GM21515 (cell line): ENCODE measurements around the gene LRP1B.

ENCODE experiments used
- ATAC-seq: cut with Tn5 transposase; IDR thresholded peaks from one replicate; pipeline ENCODE4 v1.9.1; 2021; ENCODE audit not compliant: unreplicated experiment

LRP1B gene

GRCh38 chr2:141791521-141791920 lies 339.3 kb downstream of the LRP1B start:
- ATAC-seq, result no peak

DNA sequence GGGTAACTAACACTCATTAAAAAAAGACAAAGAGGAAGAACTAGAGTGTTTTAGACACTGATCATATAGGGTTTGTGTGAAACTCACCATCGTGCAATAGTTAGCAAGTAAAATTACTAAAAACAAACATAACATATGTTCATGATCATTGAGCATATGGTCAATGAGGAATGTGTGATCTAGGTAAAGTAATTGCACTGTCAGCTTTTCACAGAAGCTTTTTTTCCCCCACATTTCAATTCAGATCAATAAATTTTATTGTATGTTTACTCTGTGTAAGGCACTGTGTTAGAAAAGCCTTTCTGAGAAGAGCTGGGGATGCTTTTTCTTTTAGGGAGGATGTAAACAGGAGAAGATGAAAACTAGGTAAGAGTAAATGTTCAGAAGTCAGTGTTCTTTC lies 348.2 kb downstream of the LRP1B start:
- no peak for ATAC-seq

DNA sequence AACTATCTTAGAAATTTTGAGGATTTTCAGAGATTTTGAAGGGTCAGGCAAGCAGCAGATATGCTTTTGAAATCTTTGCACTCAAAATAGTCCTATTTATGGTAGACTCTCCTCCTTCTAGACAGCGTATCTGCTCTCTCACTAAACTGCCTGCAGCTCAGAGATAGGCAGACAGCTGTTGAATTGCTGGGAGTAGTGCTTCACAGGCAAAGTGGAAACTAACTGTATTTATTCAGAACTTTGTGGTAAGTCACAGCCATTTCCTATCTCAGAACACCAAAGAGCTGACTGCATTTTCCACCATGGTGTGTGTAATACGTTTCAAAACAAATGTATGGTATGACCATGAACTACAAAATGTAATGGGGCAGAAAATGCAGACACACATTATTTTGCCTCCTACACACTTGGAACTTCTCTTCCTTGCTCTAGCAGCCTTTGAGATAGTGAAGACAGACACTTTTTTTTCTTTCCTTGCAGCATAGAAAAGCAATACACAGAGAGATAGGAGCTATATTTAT lies 352.4 kb downstream of the LRP1B start:
- ATAC-seq, result no peak

DNA sequence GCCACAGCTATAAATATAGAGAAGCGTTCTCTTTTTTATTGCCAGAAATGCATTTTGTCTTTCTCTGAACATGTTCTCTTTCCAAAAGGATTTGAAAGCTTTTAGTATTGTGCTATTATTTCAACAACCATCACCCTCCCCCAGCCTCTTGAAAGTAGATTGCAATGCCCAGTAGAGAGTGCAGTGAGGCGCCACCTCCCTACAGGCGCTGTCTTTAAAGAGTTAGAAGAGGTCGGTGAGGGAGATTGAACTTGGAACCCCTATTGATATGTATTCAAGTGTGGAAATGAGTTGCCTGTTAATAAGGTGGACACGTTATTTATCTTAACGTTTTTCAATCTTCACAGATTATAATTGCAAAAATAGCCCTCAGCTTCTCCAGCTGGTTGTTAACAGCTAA lies 360.3 kb downstream of the LRP1B start:
- no peak for ATAC-seq

DNA sequence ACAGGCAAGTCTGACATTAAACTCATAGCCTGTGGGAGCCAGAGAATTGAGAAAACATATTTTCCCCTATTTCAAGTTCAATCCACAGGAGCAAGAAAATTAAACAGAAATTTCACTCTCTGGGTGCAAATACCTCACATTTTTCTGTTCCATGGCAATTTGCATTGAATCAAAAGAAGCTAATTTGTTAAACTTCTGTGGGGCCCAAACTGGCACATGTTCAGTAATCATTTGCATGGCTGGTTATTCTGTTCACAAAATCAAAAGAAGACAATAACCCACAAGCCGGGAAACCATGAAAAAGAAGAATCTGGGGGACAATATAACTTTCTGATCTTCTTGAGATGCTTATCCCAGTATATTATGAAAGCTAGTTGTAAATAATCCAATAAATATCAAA lies 363.1 kb downstream of the LRP1B start:
- no peak for ATAC-seq

GRCh38 chr2:141767051-141767450 lies 363.8 kb downstream of the LRP1B start:
- no peak for ATAC-seq

GRCh38 chr2:141766225-141766624 lies 364.6 kb downstream of the LRP1B start:
- no peak for ATAC-seq

GRCh38 chr2:141748616-141749015 lies 382.2 kb downstream of the LRP1B start:
- ATAC-seq, result no peak

DNA sequence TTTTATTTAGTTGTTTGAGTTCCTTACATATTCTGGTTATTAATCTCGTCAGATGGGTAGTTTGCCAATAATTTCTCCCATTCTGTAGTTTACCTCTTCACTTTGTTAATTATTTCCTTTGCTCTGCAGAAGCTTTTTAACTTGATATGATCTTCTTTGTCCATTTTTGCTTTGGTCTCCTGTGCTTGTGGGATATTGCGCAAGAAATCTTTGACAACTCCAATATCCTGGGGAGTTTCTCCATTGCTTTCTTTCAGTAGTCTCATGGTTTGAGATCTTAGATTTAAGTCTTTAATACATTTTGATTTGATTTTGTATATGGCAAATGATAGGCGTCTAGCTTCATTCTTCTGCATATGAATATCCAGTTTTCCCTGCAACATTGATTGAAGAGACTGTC lies 389.2 kb downstream of the LRP1B start:
- no peak for ATAC-seq

GRCh38 chr2:141737492-141738255 lies 393.1 kb downstream of the LRP1B start:
- no peak for ATAC-seq

GRCh38 chr2:141736466-141736865 lies 394.4 kb downstream of the LRP1B start:
- no peak for ATAC-seq

DNA sequence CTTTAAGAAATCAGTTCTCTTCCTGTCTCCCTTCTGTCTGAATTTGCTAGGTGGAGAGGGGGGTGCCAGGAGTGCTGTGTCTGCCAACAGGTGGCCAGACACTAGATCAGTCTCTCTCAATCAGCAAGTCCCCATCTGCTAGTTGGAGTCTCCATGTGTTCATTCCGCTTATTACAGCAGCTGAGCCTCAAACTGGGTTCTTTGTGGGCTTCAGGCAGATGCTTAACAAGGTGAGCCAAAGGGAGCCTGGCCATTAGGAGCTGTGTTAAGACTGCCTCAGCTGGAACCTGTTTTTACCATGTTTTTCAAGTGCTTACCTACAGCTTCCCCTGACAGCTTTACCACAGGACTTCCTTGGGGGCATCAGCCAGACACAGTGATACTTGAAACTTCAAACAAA lies 401.9 kb downstream of the LRP1B start:
- ATAC-seq, result no peak

DNA sequence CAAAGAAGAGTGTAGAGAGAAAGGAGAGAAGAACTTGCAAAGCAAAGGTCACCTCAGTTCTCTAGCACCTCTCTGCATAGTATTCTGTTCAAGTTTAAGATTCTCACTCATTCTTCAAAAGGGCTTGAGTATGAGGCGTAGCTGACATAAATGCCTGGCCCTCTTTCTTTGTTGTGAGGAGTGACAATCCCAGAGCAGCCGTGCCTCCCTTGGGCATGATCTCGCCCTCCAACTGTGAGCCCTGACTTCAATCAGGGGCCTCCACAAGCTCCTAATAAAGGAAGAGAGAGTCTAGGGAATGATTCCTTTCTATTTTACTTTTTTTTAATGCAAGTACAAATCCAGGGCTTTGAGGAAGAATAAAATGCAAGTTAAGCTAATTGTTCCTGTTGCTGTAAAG lies 402.7 kb downstream of the LRP1B start:
- no peak for ATAC-seq

GRCh38 chr2:141724426-141724825 lies 406.4 kb downstream of the LRP1B start:
- ATAC-seq, result no peak

GRCh38 chr2:141723814-141724213 lies 407.0 kb downstream of the LRP1B start:
- no peak for ATAC-seq

DNA sequence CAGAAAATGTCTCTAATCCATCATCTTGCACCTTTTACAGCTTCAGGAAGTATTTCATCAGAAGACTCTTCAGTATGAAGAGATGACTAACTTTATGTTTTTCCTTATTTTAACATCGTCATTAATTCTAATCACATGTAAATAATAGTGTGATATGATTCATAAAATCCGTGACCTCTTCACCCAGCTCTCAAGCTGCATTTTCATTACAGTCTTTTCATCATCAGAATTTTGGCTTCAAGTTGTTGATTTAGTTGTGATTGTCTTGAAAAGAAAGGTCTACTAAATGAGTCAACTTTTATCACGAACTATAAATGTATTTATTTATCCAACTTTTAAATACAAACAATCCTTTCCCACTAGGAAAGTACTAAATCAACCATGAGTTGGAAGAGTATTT lies 410.3 kb downstream of the LRP1B start:
- ATAC-seq, result no peak

DNA sequence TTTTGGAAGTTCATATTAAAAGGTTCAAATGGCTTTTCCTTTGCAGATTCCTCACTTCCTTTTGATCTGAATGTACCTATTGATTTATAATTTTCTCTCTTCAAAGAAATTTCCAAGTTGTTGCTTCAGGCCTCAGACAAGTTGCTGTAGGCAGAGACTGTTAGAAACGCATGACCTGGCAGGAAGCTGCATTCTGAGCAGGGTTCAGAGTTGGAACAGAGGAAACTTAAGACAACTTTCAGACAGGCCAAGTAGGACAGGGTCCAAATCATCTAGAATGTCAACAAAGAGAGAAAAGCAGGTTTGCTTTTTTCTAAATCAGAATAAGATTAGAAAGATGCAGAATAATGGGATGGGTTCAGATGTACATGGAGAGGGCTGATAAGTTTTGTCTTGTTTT lies 416.3 kb downstream of the LRP1B start:
- ATAC-seq, result no peak

DNA sequence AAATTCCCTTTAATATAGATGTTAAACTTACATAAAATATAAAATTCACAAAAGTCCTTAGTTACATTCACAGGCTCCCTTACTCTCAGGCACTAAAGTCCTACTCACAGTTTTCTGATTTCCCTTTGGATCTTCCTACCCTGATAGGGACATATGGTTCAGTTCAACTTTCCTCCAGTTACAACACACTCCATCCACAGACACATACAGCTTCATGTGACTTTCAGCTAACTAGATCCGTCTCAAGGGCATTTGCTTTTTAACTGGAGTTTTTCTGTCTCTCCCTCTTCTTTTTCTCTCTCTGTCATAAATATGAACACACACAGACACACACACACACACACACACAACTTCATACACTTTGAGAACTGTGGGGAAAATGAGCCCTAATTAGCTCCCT lies 419.2 kb downstream of the LRP1B start:
- ATAC-seq, result no peak

DNA sequence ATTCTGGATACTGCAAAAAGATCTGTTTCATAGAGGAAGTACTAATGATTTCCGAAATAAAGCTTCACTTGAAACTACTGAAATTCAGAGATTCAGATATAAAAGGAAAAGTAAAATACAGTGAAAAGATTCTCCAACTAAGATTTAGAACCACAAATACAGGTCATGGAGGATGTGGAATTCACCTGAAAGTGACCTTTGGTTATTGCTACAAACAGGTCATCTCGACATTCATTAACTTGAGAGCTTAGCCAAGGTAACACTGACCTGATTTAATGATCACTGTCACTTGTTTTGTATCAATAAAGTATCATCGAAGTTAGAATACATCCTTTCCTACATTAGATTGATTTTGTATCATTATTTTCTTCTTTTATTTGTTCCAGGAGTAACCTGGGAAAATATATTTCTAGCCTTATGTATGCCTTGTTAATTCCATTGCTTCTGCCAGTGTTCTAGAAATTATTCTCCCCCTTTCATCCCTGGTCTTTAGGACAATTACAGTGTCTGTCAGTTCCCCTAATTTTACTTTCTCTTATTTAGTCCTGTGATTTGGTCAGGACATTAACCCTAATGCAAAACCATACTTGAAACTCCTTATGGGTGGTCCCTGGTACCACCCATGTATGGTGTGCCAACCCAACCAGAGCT lies 420.1 kb downstream of the LRP1B start:
- ATAC-seq, result no peak

GRCh38 chr2:141709756-141710155 lies 421.1 kb downstream of the LRP1B start:
- no peak for ATAC-seq

GRCh38 chr2:141707486-141707885 lies 423.3 kb downstream of the LRP1B start:
- no peak for ATAC-seq

DNA sequence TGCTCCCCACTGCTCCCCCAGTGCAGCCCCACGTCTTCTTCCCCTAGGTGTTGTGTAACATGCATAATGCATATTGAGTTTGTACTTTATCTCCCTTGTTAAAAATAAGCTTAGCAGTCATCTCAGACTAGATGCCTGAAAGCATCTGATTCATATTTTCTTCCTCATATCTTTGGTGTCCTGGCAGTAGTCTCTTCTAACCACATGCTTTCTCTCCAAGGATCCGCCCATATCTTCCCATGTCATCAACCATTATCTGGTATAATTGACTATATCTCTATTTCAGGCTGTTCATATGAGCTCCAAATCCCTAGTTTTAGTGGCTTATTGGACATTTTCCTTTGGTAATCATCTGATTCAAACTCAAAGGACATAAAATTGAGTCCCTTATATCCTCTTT lies 426.3 kb downstream of the LRP1B start:
- no peak for ATAC-seq

GRCh38 chr2:141703501-141703900 lies 427.3 kb downstream of the LRP1B start:
- ATAC-seq, result no peak
